MM.1S (cell line): ENCODE measurements around the gene SCFD2.

Source experiments
- DNase-seq: peaks from one replicate; pipeline ENCODE4 v3.0.0-alpha.2; 2015
- H2AFZ ChIP-seq: fragments of 300-600 bp; sonication (generic); 2 replicates; pipeline ENCODE4 v1.6.0; 2016; ENCODE audit warnings: antibody characterized with exemption, low read length
- H3F3A ChIP-seq: fragments of 300-600 bp; sonication (generic); 2 replicates; pipeline ENCODE4 v1.6.1; 2016; ENCODE audit warnings: mild to moderate bottlenecking, antibody characterized with exemption, low read length, moderate library complexity, mixed read lengths; ENCODE audit not compliant: insufficient read depth
- H3K27ac ChIP-seq: fragments of 300-600 bp; sonication (generic); 2 replicates; pipeline ENCODE4 v1.5.1; 2016; ENCODE audit warnings: mild to moderate bottlenecking, low read length
- H3K27me3 ChIP-seq: fragments of 300-600 bp; sonication (generic); replicated peaks from 2 replicates; pipeline ENCODE4 v1.6.0; 2016; ENCODE audit warnings: low read length; ENCODE audit not compliant: insufficient read depth
- H3K36me3 ChIP-seq: fragments of 300-600 bp; sonication (generic); replicated peaks from 2 replicates; pipeline ENCODE4 v1.6.1; 2016; ENCODE audit warnings: mild to moderate bottlenecking, low read length, mixed read lengths; ENCODE audit not compliant: insufficient read depth
- H3K4me1 ChIP-seq: fragments of 300-600 bp; sonication (generic); 2 replicates; pipeline ENCODE4 v1.6.1; 2016; ENCODE audit warnings: low read length, mixed read lengths
- H3K4me2 ChIP-seq: fragments of 300-600 bp; sonication (generic); 2 replicates; pipeline ENCODE4 v1.6.0; 2016; ENCODE audit warnings: low read depth, low read length
- H3K4me3 ChIP-seq: fragments of 300-600 bp; sonication (generic); 2 replicates; pipeline ENCODE4 v1.5.1; 2016; ENCODE audit warnings: low read length, mixed read lengths
- H3K79me2 ChIP-seq: fragments of 300-600 bp; sonication (generic); 2 replicates; pipeline ENCODE4 v1.6.1; 2016; ENCODE audit warnings: mixed run types, low read length, mixed read lengths
- H3K9ac ChIP-seq: fragments of 300-600 bp; sonication (generic); 2 replicates; pipeline ENCODE4 v1.6.1; 2016; ENCODE audit warnings: low read length, mixed read lengths
- H3K9me2 ChIP-seq: fragments of 300-600 bp; sonication (generic); replicated peaks from 2 replicates; pipeline ENCODE4 v1.6.1; 2016; ENCODE audit warnings: mild to moderate bottlenecking, low read length, mixed read lengths; ENCODE audit not compliant: insufficient read depth
- H3K9me3 ChIP-seq: fragments of 300-600 bp; sonication (generic); replicated peaks from 2 replicates; pipeline ENCODE4 v1.6.1; 2016; ENCODE audit warnings: mild to moderate bottlenecking, low read length, mixed read lengths; ENCODE audit not compliant: insufficient read depth
- H4K20me1 ChIP-seq: fragments of 300-600 bp; sonication (generic); 2 replicates; pipeline ENCODE4 v1.6.1; 2016; ENCODE audit warnings: mild to moderate bottlenecking, low read length, moderate library complexity, mixed read lengths; ENCODE audit not compliant: insufficient read depth
- CTCF ChIP-seq: fragments of 300-600 bp; sonication (generic); IDR thresholded peaks from 2 replicates; pipeline ENCODE4 v1.5.1; 2016; ENCODE audit warnings: antibody characterized with exemption, low read length, mixed read lengths
- EZH2 ChIP-seq: fragments of 300-600 bp; sonication (generic); optimal IDR thresholded peaks from 2 replicates; pipeline ENCODE3; 2017; ENCODE audit warnings: low read depth, mild to moderate bottlenecking, antibody characterized with exemption, low read length, mixed read lengths
- EZH2phosphoT487 ChIP-seq: fragments of 300-600 bp; sonication (generic); IDR thresholded peaks from 2 replicates; pipeline ENCODE4 v1.6.1; 2018; ENCODE audit warnings: antibody characterized with exemption, low read length

The SCFD2 gene

GRCh38 chr4:53004497-53005148 is 361.2 kb downstream of the SCFD2 start:
- Histone ChIP-seq H2AFZ (no peak overlapping the region), H3K9me2 (no peaks in the 10 kb centered on the region), H3K4me3 (no peak overlapping the region), H3K27ac (no peak overlapping the region), H3K4me2 (no peak overlapping the region), H4K20me1 (no peaks in the 10 kb centered on the region), H3F3A (no peaks in the 10 kb centered on the region), H3K9ac (no peak overlapping the region), H3K4me1 (no peaks in the 10 kb centered on the region), H3K36me3 (no peaks in the 10 kb centered on the region), H3K9me3 (no peaks in the 10 kb centered on the region), H3K27me3 (no peaks in the 10 kb centered on the region), H3K79me2 (no peaks in the 10 kb centered on the region)
- TF ChIP-seq CTCF (no peak), EZH2phosphoT487 (no peak), EZH2 (no peak)
- DNase-seq, result no peak

- H4K20me1 ChIP-seq, result no peaks in the 10 kb centered on the region
- H3K4me2 ChIP-seq, result no peak overlapping the region
- TF ChIP-seq EZH2phosphoT487 (no peak), CTCF (no peak), EZH2 (no peak)
- no peak overlapping the region for H3K27ac ChIP-seq
- no peaks in the 10 kb centered on the region for H3F3A ChIP-seq
- no peak overlapping the region for H2AFZ ChIP-seq
- no peaks in the 10 kb centered on the region for H3K9me3 ChIP-seq
- no peak for DNase-seq
- H3K4me3 ChIP-seq, result no peak overlapping the region
- no peaks in the 10 kb centered on the region for H3K79me2 ChIP-seq
- H3K9ac ChIP-seq, result no peak overlapping the region
- no peaks in the 10 kb centered on the region for H3K27me3 ChIP-seq
- H3K4me1 ChIP-seq, result no peaks in the 10 kb centered on the region
- no peaks in the 10 kb centered on the region for H3K36me3 ChIP-seq
- no peaks in the 10 kb centered on the region for H3K9me2 ChIP-seq
These were observed 361.9 kb downstream of the SCFD2 start for GRCh38 chr4:53003959-53004358.

GRCh38 chr4:53000560-53000959 is 365.3 kb downstream of the SCFD2 start:
- Histone ChIP-seq H3K9me2 (no peaks in the 10 kb centered on the region), H3K4me1 (no peaks in the 10 kb centered on the region), H4K20me1 (no peaks in the 10 kb centered on the region), H3F3A (no peaks in the 10 kb centered on the region), H3K27me3 (no peaks in the 10 kb centered on the region), H3K4me2 (no peak overlapping the region), H3K9me3 (no peaks in the 10 kb centered on the region), H3K27ac (no peak overlapping the region), H3K36me3 (no peaks in the 10 kb centered on the region), H2AFZ (no peak overlapping the region), H3K4me3 (no peak overlapping the region), H3K9ac (no peak overlapping the region), H3K79me2 (no peaks in the 10 kb centered on the region)
- no peak for DNase-seq
- no peak for TF ChIP-seq EZH2phosphoT487
- TF ChIP-seq EZH2, result no peak
- no peak for TF ChIP-seq CTCF
